ENCODE measurements around the gene CLDN22. TPM values are rescaled to one million over a fixed set of nuclear protein-coding genes. Genes with fewer than 3 reads are reported as not detected.

The CLDN22 gene
- total and polyA plus RNA-seq, 9 of the 15 experiments (the other 6 are each of a cell fraction or from before 2014, with no cell fraction given) = 0.21 TPM; not detected in 8

- CTCF ChIA-PET (ENCODE audit: low intra/inter-chr PET ratio) = no interaction called here
- no peak overlapping the region for H2AFZ ChIP-seq (ENCODE audit: low read depth, low read length)
- WGBS (ENCODE audit: insufficient coverage, low coverage, missing lambda C conversion rate) = 82% methylated on average over 3 of the region's 3 CpGs
- H3K9ac ChIP-seq (ENCODE audit: insufficient read depth in 1 of 2, low read depth in 2 of 2, low read length in 2 of 2) = no peak overlapping the region
- POLR2A ChIA-PET = no interaction called here
- DNase-seq (ENCODE audit: extremely low read depth in 1 of 4, low spot score in 3 of 4) (no peak), ATAC-seq (no peak), FAIRE-seq (no peak)
- H3K9me3 ChIP-seq (replicated peaks; ENCODE audit: control insufficient read depth, insufficient read depth, low read depth, low read length) = no peaks in the 10 kb centered on the region
- H4K20me1 ChIP-seq (replicated peaks; ENCODE audit: control insufficient read depth, insufficient read depth, low read length) = no peaks in the 10 kb centered on the region
- H3K79me2 ChIP-seq (ENCODE audit: control insufficient read depth, insufficient read depth, low read length) = no peaks in the 10 kb centered on the region
- H3K27me3 ChIP-seq (ENCODE audit: control insufficient read depth in 2 of 2, insufficient read depth in 2 of 2, low read length in 2 of 2) = no peaks in the 10 kb centered on the region
- intact Hi-C loops (cut with micrococcal nuclease) = no loop called here
- no peaks in the 10 kb centered on the region for H3K4me1 ChIP-seq (replicated peaks in 1 of 2; ENCODE audit: control insufficient read depth in 2 of 2, insufficient read depth in 2 of 2, low read length in 2 of 2)
- H3K27ac ChIP-seq (ENCODE audit: extremely low read depth, low read depth, low read length) = no peak overlapping the region
- no peak overlapping the region for H3K4me2 ChIP-seq (ENCODE audit: insufficient read depth, low read length)
- H3K9me1 ChIP-seq (ENCODE audit: control insufficient read depth, insufficient read depth, low read length) = no peaks in the 10 kb centered on the region
- no TSS peak for BruUV-seq (replicated peaks)
- in situ Hi-C loops (cut with MboI) = no loop called here
- H3K36me3 ChIP-seq (ENCODE audit: control insufficient read depth, insufficient read depth, low read length) = peaks cover 8% of the 10 kb centered on the region; the same call in 1 of the 3 replicates
- TF ChIP-seq NFIC (IDR thresholded peaks at IDR 0.05) = no peak
- TF ChIP-seq MTA3 (IDR thresholded peaks at IDR 0.05; ENCODE audit: borderline replicate concordance) = no peak
- TF ChIP-seq FOS (IDR thresholded peaks at IDR 0.05; ENCODE audit: extremely low read depth, insufficient read length) = no peak
- TF ChIP-seq ZNF445 (CRISPR knock-in tag; IDR thresholded peaks at IDR 0.05; ENCODE audit: low read depth) = no peak
- no peak for TF ChIP-seq HDGF (IDR thresholded peaks at IDR 0.05)
- no peak for TF ChIP-seq ZNF644 (tag; IDR thresholded peaks at IDR 0.05; ENCODE audit: low read depth)
- no peak for TF ChIP-seq HES1 (IDR thresholded peaks at IDR 0.05; ENCODE audit: low read depth)
- no peak for TF ChIP-seq HMG20A (CRISPR knock-in tag; conservative IDR thresholded peaks at IDR 0.05)
- TF ChIP-seq RHOXF2B (CRISPR knock-in tag; conservative IDR thresholded peaks at IDR 0.05) = no peak
- no peak for TF ChIP-seq ASH1L (IDR thresholded peaks at IDR 0.05; ENCODE audit: borderline replicate concordance, low read depth, partially characterized antibody)
- no peak for TF ChIP-seq NBN (IDR thresholded peaks at IDR 0.05; ENCODE audit: low read depth)
- TF ChIP-seq CBFB (CRISPR knock-in tag; IDR thresholded peaks at IDR 0.05) = no peak
- no peak for TF ChIP-seq MED1 (CRISPR knock-in tag; IDR thresholded peaks at IDR 0.05; ENCODE audit: borderline replicate concordance)
- TF ChIP-seq ZNF589 (CRISPR knock-in tag; IDR thresholded peaks at IDR 0.05; ENCODE audit: low read depth) = no peak
- no peak for TF ChIP-seq NFE2 (IDR thresholded peaks at IDR 0.05; ENCODE audit: low read depth)
- TF ChIP-seq ATF4 (CRISPR knock-in tag; IDR thresholded peaks at IDR 0.05) = no peak
- TF ChIP-seq HMGN3 (IDR thresholded peaks at IDR 0.05; ENCODE audit: borderline replicate concordance, extremely low read depth, insufficient read length, low read depth, low read length) = no peak
- no peak overlapping the region for H3K4me3 ChIP-seq
These were observed 22.4 kb downstream of the CLDN22 start for GRCh38 chr4:183297675-183298074.

Data from K562 (cell line).